Parathyroid adenoma (tissue), 2 donors: Measurements from ENCODE around the gene FAM20C.

ENCODE experiments used
- H2AFZ ChIP-seq: fragments of 300-600 bp; sonication (generic); one replicate; pipeline ENCODE4 v1.7.0; 2017; ENCODE audit warnings: antibody characterized with exemption, mild to moderate bottlenecking
- H3K27ac ChIP-seq: fragments of 300-600 bp; sonication (generic); one replicate; pipeline ENCODE4 v1.7.0; 2017
- H3K27me3 ChIP-seq: fragments of 300-600 bp; sonication (generic); one replicate; pipeline ENCODE4 v1.7.0; 2017; ENCODE audit warnings: low read length; ENCODE audit not compliant: control insufficient read depth, insufficient read depth
- H3K36me3 ChIP-seq: fragments of 300-600 bp; sonication (generic); one replicate; pipeline ENCODE4 v1.7.0; 2017; ENCODE audit warnings: low read length; ENCODE audit not compliant: control insufficient read depth, insufficient read depth
- H3K4me1 ChIP-seq: fragments of 300-600 bp; sonication (generic); one replicate; pipeline ENCODE4 v1.7.0; 2017; ENCODE audit warnings: control low read depth
- H3K4me2 ChIP-seq: fragments of 300-600 bp; sonication (generic); one replicate; pipeline ENCODE4 v1.7.0; 2017; ENCODE audit warnings: low read length
- H3K4me3 ChIP-seq: fragments of 300-600 bp; sonication (generic); one replicate; pipeline ENCODE4 v1.7.0; 2017; ENCODE audit warnings: low read depth, low read length
- H3K79me2 ChIP-seq: fragments of 300-600 bp; sonication (generic); one replicate; pipeline ENCODE4 v1.7.0; 2017; ENCODE audit warnings: control low read depth
- H3K9ac ChIP-seq: fragments of 300-600 bp; sonication (generic); one replicate; pipeline ENCODE4 v1.7.0; 2017; ENCODE audit warnings: mild to moderate bottlenecking
- H3K9me3 ChIP-seq: fragments of 300-600 bp; sonication (generic); one replicate; pipeline ENCODE4 v1.7.0; 2017; ENCODE audit warnings: low read length; ENCODE audit not compliant: control insufficient read depth
- TF ChIP-seq, protein P1 (sequence below): fragments of 300-600 bp; sonication (generic); IDR thresholded peaks from one replicate; pipeline ENCODE4 v1.7.0; 2017; ENCODE audit warnings: antibody characterized with exemption, mild to moderate bottlenecking
- donor health status: primary hyperparathyroidism.

FAM20C gene

DNA sequence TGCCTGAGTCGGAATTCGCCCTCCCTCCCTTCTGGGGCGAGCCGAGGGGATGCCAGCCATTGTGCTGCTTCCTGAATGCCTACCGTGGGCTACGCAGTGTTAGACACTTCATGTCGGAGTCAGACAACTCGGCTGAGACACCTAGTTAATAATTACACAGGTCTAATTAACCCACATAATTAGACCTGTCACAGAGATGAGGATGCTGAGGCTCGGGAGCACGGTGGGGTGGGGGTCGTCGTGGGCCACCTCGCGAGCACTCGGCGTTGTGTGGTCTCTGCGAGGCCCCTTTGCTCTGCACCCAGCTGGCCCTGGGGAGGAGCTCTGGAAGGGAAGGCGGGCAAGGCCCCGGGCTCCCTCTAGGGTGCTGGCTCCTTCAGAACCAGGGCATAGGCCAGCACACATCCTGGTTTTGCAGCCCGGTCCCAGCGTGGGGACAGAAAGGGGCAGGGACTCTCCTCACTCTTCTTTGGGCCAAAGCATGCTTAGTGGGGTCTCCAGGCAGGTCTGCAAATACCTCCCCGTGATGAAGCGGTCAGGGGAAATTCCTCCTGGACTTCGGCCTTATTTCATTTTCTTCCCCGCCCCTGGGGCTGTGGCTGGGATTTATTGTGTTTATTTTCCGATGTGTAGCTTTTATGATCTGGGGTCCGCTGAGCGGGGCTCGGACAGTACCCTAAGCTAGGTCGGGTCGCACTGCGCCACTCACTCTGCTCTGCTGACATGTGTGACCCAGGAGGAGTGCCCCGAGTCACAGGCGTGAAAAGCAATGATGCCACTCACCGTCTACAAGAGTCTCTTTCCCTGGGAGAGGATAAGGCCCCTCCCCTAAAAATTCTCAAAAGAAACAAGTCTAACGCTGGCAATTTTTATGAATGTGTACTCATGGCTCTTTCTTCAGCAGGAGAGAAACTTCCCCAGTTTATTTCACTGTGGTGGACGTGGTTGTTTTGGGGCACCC is 92.7 kb downstream of the FAM20C start:
- no peak overlapping the region for H3K9ac ChIP-seq
- H3K36me3 ChIP-seq, result no peaks in the 10 kb centered on the region
- H3K4me3 ChIP-seq, result no peak overlapping the region
- H3K4me1 ChIP-seq, result no peaks in the 10 kb centered on the region
- H3K9me3 ChIP-seq, result no peaks in the 10 kb centered on the region
- TF ChIP-seq, protein P1, sequence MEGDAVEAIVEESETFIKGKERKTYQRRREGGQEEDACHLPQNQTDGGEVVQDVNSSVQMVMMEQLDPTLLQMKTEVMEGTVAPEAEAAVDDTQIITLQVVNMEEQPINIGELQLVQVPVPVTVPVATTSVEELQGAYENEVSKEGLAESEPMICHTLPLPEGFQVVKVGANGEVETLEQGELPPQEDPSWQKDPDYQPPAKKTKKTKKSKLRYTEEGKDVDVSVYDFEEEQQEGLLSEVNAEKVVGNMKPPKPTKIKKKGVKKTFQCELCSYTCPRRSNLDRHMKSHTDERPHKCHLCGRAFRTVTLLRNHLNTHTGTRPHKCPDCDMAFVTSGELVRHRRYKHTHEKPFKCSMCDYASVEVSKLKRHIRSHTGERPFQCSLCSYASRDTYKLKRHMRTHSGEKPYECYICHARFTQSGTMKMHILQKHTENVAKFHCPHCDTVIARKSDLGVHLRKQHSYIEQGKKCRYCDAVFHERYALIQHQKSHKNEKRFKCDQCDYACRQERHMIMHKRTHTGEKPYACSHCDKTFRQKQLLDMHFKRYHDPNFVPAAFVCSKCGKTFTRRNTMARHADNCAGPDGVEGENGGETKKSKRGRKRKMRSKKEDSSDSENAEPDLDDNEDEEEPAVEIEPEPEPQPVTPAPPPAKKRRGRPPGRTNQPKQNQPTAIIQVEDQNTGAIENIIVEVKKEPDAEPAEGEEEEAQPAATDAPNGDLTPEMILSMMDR, result no peak
- no peak overlapping the region for H3K4me2 ChIP-seq
- no peak overlapping the region for H3K27ac ChIP-seq
- peaks cover 3% of the 10 kb centered on the region for H3K27me3 ChIP-seq
- H2AFZ ChIP-seq, result no peak overlapping the region
- H3K79me2 ChIP-seq, result no peaks in the 10 kb centered on the region

DNA sequence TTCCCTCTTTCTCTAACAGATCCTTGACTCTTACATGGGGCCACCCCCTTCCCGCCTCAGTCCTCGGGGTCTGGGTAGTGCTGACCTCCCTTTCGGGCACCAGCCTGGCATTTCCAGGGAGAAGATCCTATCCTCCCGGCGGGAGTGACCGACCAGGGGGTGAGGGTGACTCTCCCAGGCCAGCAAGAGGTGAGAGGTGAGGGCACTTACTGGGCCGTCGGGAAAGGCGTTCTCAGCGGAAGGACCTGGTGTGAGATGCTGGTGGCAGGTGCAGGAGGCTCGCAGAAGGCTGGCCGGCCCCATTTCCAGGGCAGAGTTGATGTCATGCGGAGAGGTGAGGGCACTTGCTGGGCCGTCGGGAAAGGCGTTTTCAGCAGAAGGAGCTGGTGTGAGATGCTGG is 93.4 kb downstream of the FAM20C start:
- H2AFZ ChIP-seq, result no peak overlapping the region
- H3K4me2 ChIP-seq, result no peak overlapping the region
- no peaks in the 10 kb centered on the region for H3K4me1 ChIP-seq
- H3K36me3 ChIP-seq, result no peaks in the 10 kb centered on the region
- peaks cover 3% of the 10 kb centered on the region for H3K27me3 ChIP-seq
- no peak overlapping the region for H3K27ac ChIP-seq
- no peaks in the 10 kb centered on the region for H3K9me3 ChIP-seq
- H3K79me2 ChIP-seq, result no peaks in the 10 kb centered on the region
- TF ChIP-seq, protein P1, result no peak
- H3K9ac ChIP-seq, result no peak overlapping the region
- H3K4me3 ChIP-seq, result no peak overlapping the region

DNA sequence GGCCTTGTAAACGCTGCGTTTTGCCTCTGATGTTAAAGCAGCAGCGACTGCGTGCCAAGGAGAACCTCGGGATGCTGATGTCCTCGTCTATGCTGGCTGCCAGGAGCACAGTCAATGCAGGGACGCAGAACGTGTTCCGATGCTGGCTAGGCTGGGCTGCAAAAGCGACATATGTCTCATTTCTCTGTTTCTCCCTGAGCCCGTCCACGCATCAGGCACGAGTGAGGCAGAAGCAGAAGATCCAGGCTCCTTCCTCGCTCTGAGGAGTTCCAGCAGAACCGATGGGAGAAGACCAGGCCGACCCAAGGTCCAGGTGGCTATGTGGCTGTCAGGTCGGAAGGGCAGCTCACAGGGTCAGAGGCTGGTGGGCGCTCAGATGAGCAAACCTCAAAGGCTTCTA is 93.9 kb downstream of the FAM20C start:
- H3K4me1 ChIP-seq, result no peaks in the 10 kb centered on the region
- no peak overlapping the region for H3K9ac ChIP-seq
- no peaks in the 10 kb centered on the region for H3K9me3 ChIP-seq
- H3K79me2 ChIP-seq, result no peaks in the 10 kb centered on the region
- H2AFZ ChIP-seq, result no peak overlapping the region
- no peak overlapping the region for H3K4me3 ChIP-seq
- TF ChIP-seq, protein P1, result no peak
- H3K4me2 ChIP-seq, result no peak overlapping the region
- peaks cover 3% of the 10 kb centered on the region for H3K27me3 ChIP-seq
- H3K36me3 ChIP-seq, result no peaks in the 10 kb centered on the region
- H3K27ac ChIP-seq, result no peak overlapping the region

DNA sequence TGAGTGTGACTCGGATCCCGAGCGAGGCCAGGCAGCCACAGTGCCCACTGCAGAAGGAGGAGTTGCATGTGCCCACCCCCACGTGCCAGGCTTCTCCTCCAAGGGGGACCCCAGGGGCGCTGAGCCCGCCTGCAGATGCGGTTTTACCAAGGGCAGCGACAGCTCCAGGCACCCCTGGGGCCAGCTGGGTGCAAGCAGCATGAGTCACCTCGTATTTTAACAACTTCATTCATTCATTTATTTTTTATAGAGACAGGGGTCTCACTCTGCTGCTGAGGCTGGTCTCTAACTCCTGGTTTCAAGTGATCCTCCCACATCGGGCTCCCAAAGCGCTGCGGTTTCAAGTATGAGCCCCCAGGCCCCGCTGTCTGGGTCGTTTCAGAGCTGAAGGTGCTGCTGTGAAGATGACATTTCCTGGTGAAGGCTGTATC is 96.3 kb downstream of the FAM20C start:
- no peaks in the 10 kb centered on the region for H3K36me3 ChIP-seq
- no peak overlapping the region for H3K4me3 ChIP-seq
- no peak overlapping the region for H3K9ac ChIP-seq
- no peaks in the 10 kb centered on the region for H3K79me2 ChIP-seq
- no peak overlapping the region for H3K27ac ChIP-seq
- H3K27me3 ChIP-seq, result peaks cover 3% of the 10 kb centered on the region
- no peak overlapping the region for H3K4me2 ChIP-seq
- no peaks in the 10 kb centered on the region for H3K9me3 ChIP-seq
- no peak overlapping the region for H2AFZ ChIP-seq
- TF ChIP-seq, protein P1, result no peak
- H3K4me1 ChIP-seq, result no peaks in the 10 kb centered on the region
